Stomach (tissue), 4 donors: ENCODE measurements around the gene METTL25.

Source experiments
- POLR2A ChIP-seq, 4 donors: fragments of 450-650 bp; IDR thresholded peaks; one replicate each; pipeline ENCODE4 v1.6.1; 2016; ENCODE audit warnings: antibody characterized with exemption in 4 of 4, control low read depth in 2 of 4, mild to moderate bottlenecking in 1 of 4, moderate library complexity in 1 of 4
- POLR2AphosphoS5 ChIP-seq, 3 donors: sonication (generic); formaldehyde crosslinking; IDR thresholded peaks; one replicate each; pipeline ENCODE4 v1.6.1; 2016; ENCODE audit warnings: antibody characterized with exemption in 3 of 3
- TF ChIP-seq, protein P1 (sequence below), 7 experiments: fragments of 450-650 bp in 4 of 7; fragments of 200-600 bp in 3 of 7; sonication (generic) in 3 of 7; IDR thresholded peaks; one replicate each; pipeline ENCODE4 v1.5.1; 2016 to 2019; ENCODE audit warnings: antibody characterized with exemption in 7 of 7, control low read depth in 2 of 7, mild to moderate bottlenecking in 1 of 7

DNA sequence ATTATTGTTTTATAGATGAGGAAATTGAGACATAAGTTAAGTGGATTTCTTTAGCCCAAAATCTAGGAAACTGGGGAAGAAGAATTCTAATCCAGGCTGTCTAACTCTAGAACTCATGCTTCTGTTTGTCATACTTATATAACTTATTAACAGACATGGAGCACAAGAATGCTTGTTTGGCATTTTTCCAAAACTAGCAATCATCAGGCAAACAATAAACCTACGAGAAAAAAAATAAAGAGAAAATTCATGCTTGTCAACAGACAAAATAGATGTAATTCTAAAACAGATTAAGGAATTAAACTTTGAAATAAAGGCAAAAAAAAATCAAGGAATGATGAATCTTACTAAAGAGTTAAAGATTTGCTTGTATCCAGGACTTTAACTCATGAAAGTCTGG, 103.1 kb downstream of the METTL25 start:
- TF ChIP-seq, protein P1, sequence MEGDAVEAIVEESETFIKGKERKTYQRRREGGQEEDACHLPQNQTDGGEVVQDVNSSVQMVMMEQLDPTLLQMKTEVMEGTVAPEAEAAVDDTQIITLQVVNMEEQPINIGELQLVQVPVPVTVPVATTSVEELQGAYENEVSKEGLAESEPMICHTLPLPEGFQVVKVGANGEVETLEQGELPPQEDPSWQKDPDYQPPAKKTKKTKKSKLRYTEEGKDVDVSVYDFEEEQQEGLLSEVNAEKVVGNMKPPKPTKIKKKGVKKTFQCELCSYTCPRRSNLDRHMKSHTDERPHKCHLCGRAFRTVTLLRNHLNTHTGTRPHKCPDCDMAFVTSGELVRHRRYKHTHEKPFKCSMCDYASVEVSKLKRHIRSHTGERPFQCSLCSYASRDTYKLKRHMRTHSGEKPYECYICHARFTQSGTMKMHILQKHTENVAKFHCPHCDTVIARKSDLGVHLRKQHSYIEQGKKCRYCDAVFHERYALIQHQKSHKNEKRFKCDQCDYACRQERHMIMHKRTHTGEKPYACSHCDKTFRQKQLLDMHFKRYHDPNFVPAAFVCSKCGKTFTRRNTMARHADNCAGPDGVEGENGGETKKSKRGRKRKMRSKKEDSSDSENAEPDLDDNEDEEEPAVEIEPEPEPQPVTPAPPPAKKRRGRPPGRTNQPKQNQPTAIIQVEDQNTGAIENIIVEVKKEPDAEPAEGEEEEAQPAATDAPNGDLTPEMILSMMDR (IDR thresholded peaks at IDR 0.05): no peak
- no peak for TF ChIP-seq POLR2A (IDR thresholded peaks at IDR 0.05)
- no peak for TF ChIP-seq POLR2AphosphoS5 (IDR thresholded peaks at IDR 0.05)
